ENCODE results near the gene KRTAP5-1. TPM values are rescaled to one million over a fixed set of nuclear protein-coding genes. Genes with fewer than 3 reads are reported as not detected.
"Not testable (repeated sequence)": the region's sequence is repeated elsewhere in the genome, so short reads cannot be mapped to it uniquely, and the experiment has no call there.

Gene KRTAP5-1
- total RNA-seq, 1 donor from 2014 or later: not detected

- Mint-ChIP-seq H3K4me1 (ENCODE audit: unreplicated experiment) (peaks cover 9% of the 10 kb centered on the region), H3K27ac (no peak overlapping the region), H3K9me3 (no peaks in the 10 kb centered on the region), H3K36me3 (no peaks in the 10 kb centered on the region), H3K27me3 (peaks cover 53% of the 10 kb centered on the region), H3K4me3 (no peak overlapping the region)
- no peak for TF ChIP-seq CTCF (conservative IDR thresholded peaks at IDR 0.05)
- no peak for DNase-seq (ENCODE audit: extremely low spot score, unreplicated experiment)
These were observed 19.6 kb upstream of the KRTAP5-1 start for GRCh38 chr11:1604711-1605110.

- Mint-ChIP-seq H3K4me3 (no peak overlapping the region), H3K36me3 (no peaks in the 10 kb centered on the region), H3K9me3 (no peaks in the 10 kb centered on the region), H3K4me1 (ENCODE audit: unreplicated experiment) (peaks cover 9% of the 10 kb centered on the region), H3K27ac (no peak overlapping the region), H3K27me3 (peaks cover 58% of the 10 kb centered on the region)
- no peak for TF ChIP-seq CTCF (conservative IDR thresholded peaks at IDR 0.05)
- DNase-seq (ENCODE audit: extremely low spot score, unreplicated experiment): no peak
These were observed 19.1 kb upstream of the KRTAP5-1 start for GRCh38 chr11:1604181-1604580.

- H3K27me3 Mint-ChIP-seq: peaks cover 57% of the 10 kb centered on the region
- no peak overlapping the region for H3K27ac Mint-ChIP-seq
- no peak overlapping the region for H3K4me3 Mint-ChIP-seq
- no peak for TF ChIP-seq CTCF (conservative IDR thresholded peaks at IDR 0.05)
- no peak for DNase-seq (ENCODE audit: extremely low spot score, unreplicated experiment)
- no peaks in the 10 kb centered on the region for H3K36me3 Mint-ChIP-seq
- H3K4me1 Mint-ChIP-seq (ENCODE audit: unreplicated experiment): peaks cover 9% of the 10 kb centered on the region
- H3K9me3 Mint-ChIP-seq: no peaks in the 10 kb centered on the region
These were observed 18.5 kb upstream of the KRTAP5-1 start for GRCh38 chr11:1603629-1604028.

GRCh38 chr11:1601663-1602062 is 16.6 kb upstream of the KRTAP5-1 start:
- not testable (repeated sequence) for H3K4me3 Mint-ChIP-seq; H3K36me3 Mint-ChIP-seq; DNase-seq (ENCODE audit: extremely low spot score, unreplicated experiment); H3K9me3 Mint-ChIP-seq; H3K27ac Mint-ChIP-seq; H3K4me1 Mint-ChIP-seq (ENCODE audit: unreplicated experiment)
- H3K27me3 Mint-ChIP-seq: peaks cover 59% of the 10 kb centered on the region

GRCh38 chr11:1600626-1601025 is 15.5 kb upstream of the KRTAP5-1 start:
- H3K4me1 Mint-ChIP-seq (ENCODE audit: unreplicated experiment): no peaks in the 10 kb centered on the region
- H3K27ac Mint-ChIP-seq: no peak overlapping the region
- H3K4me3 Mint-ChIP-seq: no peak overlapping the region
- H3K36me3 Mint-ChIP-seq: no peaks in the 10 kb centered on the region
- H3K27me3 Mint-ChIP-seq: peaks cover 63% of the 10 kb centered on the region
- DNase-seq (ENCODE audit: extremely low spot score, unreplicated experiment): no peak
- TF ChIP-seq CTCF (conservative IDR thresholded peaks at IDR 0.05): no peak
- H3K9me3 Mint-ChIP-seq: no peaks in the 10 kb centered on the region

- no peak for DNase-seq (ENCODE audit: extremely low spot score, unreplicated experiment)
- peaks cover 79% of the 10 kb centered on the region for H3K27me3 Mint-ChIP-seq
- H3K27ac Mint-ChIP-seq: no peak overlapping the region
- no peak overlapping the region for H3K4me3 Mint-ChIP-seq
- H3K4me1 Mint-ChIP-seq (ENCODE audit: unreplicated experiment): no peaks in the 10 kb centered on the region
- TF ChIP-seq CTCF (conservative IDR thresholded peaks at IDR 0.05): no peak
- H3K9me3 Mint-ChIP-seq: no peaks in the 10 kb centered on the region
- H3K36me3 Mint-ChIP-seq: no peaks in the 10 kb centered on the region
These were observed 13.7 kb upstream of the KRTAP5-1 start for GRCh38 chr11:1598816-1599215.

- not testable (repeated sequence) for H3K4me1 Mint-ChIP-seq (ENCODE audit: unreplicated experiment); H3K9me3 Mint-ChIP-seq; H3K36me3 Mint-ChIP-seq; DNase-seq (ENCODE audit: extremely low spot score, unreplicated experiment); H3K4me3 Mint-ChIP-seq; H3K27ac Mint-ChIP-seq
- peaks cover 79% of the 10 kb centered on the region for H3K27me3 Mint-ChIP-seq
These were observed 13.3 kb upstream of the KRTAP5-1 start for GRCh38 chr11:1598406-1598805.

Data from type B pancreatic cell (in vitro differentiated cells).